GM03348 (cell line): ENCODE results near the gene ZNF439.
"Not testable (repeated sequence)": the region's sequence is repeated elsewhere in the genome, so short reads cannot be mapped to it uniquely, and the experiment has no call there.

ENCODE experiments used
- DNase-seq: peaks from one replicate; pipeline ENCODE4 v3.0.0; 2012; ENCODE audit warnings: low spot score

Gene ZNF439

GRCh38 chr19:11848594-11849469 lies at the start of gene ZNF439:
ZNF439 (plus strand) TSS chr19:11848726; CDS start chr19:11848868, 142 bp downstream.
- DNase-seq: peak; percentile 96

- DNase-seq: no peak
These were observed 42.0 kb upstream of the ZNF439 start for GRCh38 chr19:11806354-11807098.

- no peak for DNase-seq
These were observed 41.5 kb upstream of the ZNF439 start for GRCh38 chr19:11807099-11807380.

GRCh38 chr19:11813703-11814028 lies 34.9 kb upstream of the ZNF439 start:
- DNase-seq: peak; percentile 43

- DNase-seq: peak; percentile 99
These were observed 34.4 kb upstream of the ZNF439 start, which contains the start of gene ZNF440 for GRCh38 chr19:11814029-11814699. ZNF440 (plus strand) TSS chr19:11814273; CDS start chr19:11814448, 175 bp downstream.

- no peak for DNase-seq
These were observed 33.9 kb upstream of the ZNF439 start for GRCh38 chr19:11814700-11815035.

- DNase-seq: peak; percentile 4
These were observed 26.9 kb upstream of the ZNF439 start for GRCh38 chr19:11821474-11822109.

GRCh38 chr19:11828957-11829876 lies 19.3 kb upstream of the ZNF439 start:
- not testable (repeated sequence) for DNase-seq

GRCh38 chr19:11832253-11832912 lies 16.1 kb upstream of the ZNF439 start:
- no peak for DNase-seq

- no peak for DNase-seq
These were observed 15.0 kb upstream of the ZNF439 start for GRCh38 chr19:11833541-11833940.

- not testable (repeated sequence) for DNase-seq
These were observed 12.9 kb upstream of the ZNF439 start for GRCh38 chr19:11835626-11836066.

- DNase-seq: no peak
These were observed 4.8 kb upstream of the ZNF439 start for GRCh38 chr19:11843722-11844121.

- peak; percentile 9 for DNase-seq
These were observed 911 bp upstream of the ZNF439 start for GRCh38 chr19:11847615-11848014.

- DNase-seq: peak; percentile 5
These were observed 329 bp upstream of the ZNF439 start for GRCh38 chr19:11848200-11848593.

- DNase-seq: not testable (repeated sequence)
These were observed 1.8 kb downstream of the ZNF439 start for GRCh38 chr19:11850289-11850688.

- no peak for DNase-seq
These were observed 4.8 kb downstream of the ZNF439 start for GRCh38 chr19:11853358-11853757.

GRCh38 chr19:11856596-11857250 lies 8.2 kb downstream of the ZNF439 start:
- no peak for DNase-seq

- no peak for DNase-seq
These were observed 12.2 kb downstream of the ZNF439 start for GRCh38 chr19:11860721-11861120.

- no peak for DNase-seq
These were observed 12.8 kb downstream of the ZNF439 start for GRCh38 chr19:11861301-11861700.

GRCh38 chr19:11867766-11868165 lies 19.2 kb downstream of the ZNF439 start:
- not testable (repeated sequence) for DNase-seq
